HCT116 (cell line): ENCODE data around the gene CHST8. TPM values are rescaled to one million over a fixed set of nuclear protein-coding genes. Genes with fewer than 3 reads are reported as not detected.

Experiments used
- ATAC-seq: fragments of 200-7000 bp; cut with Tn5 transposase; 2 replicates; pipeline ENCODE4 v1.9.1; 2020; ENCODE audit warnings: mild to moderate bottlenecking, moderate library complexity
- BruUV-seq: library from RNA; stranded (reverse); fragments of 400-500 nt; replicated peaks from 2 replicates; lab custom pipeline; 2021; lab: Mats Ljungman, UMichigan
- CTCF ChIA-PET: fragments of 300-600 bp; sonication (Branson Sonifier 250); formaldehyde crosslinking; loops from one replicate; lab custom pipeline; 2021; ENCODE audit warnings: antibody characterized with exemption; lab: Charles Lee
- POLR2A ChIA-PET: fragments of 300-600, 350-600 bp; sonication (Branson Sonifier 250); formaldehyde crosslinking; loops from one replicate; lab custom pipeline; 2021; ENCODE audit warnings: antibody characterized with exemption; lab: Charles Lee
- RAD21 ChIA-PET, 2 experiments: fragments of 300-600 bp; sonication (Branson Sonifier 250); formaldehyde crosslinking; loops; one replicate each; lab custom pipeline; 2023; ENCODE audit warnings: low total read pairs in 2 of 2; ENCODE audit not compliant: uncharacterized antibody in 2 of 2, unreplicated experiment in 2 of 2, low non-redundant PET in 1 of 2; lab: Charles Lee
- DNase-seq: peaks from one replicate; pipeline ENCODE4 v3.0.0-alpha.2; 2010; ENCODE audit warnings: low read depth, low spot score
- H2AFZ ChIP-seq: fragments of 200-600 bp; shearing (Covaris generic), sonication (generic); 2 replicates; pipeline ENCODE4 v1.6.1; 2017; ENCODE audit warnings: low read depth, mixed run types, mixed read lengths, antibody characterized with exemption, low read length; ENCODE audit not compliant: poor library complexity, severe bottlenecking
- H3K27ac ChIP-seq: 2 replicates; pipeline ENCODE4 v1.5.1; 2012; ENCODE audit warnings: low read depth, low read length
- H3K27me3 ChIP-seq: fragments of 200-600 bp; sonication (generic); 2 replicates; pipeline ENCODE4 v1.6.1; 2016; ENCODE audit warnings: mixed run types, low read length, mixed read lengths; ENCODE audit not compliant: insufficient read depth
- H3K36me3 ChIP-seq, 2 experiments: fragments of 200-500 bp in 1 of 2; fragments of 200-600 bp in 1 of 2; sonication (Bioruptor generic) in 1 of 2; sonication (generic) in 1 of 2; 2 replicates each; pipeline versions ENCODE4 v1.5.1 to v1.6.1; 2014 to 2016; ENCODE audit warnings: low read length in 2 of 2, inconsistent platforms in 1 of 2, mixed read lengths in 1 of 2, mixed run types in 1 of 2; ENCODE audit not compliant: insufficient read depth in 2 of 2, control insufficient read depth in 1 of 2
- H3K4me1 ChIP-seq, 2 experiments: fragments of 200-600 bp in 1 of 2; sonication (generic) in 1 of 2; 2 replicates each; pipeline versions ENCODE4 v1.5.1 to v1.6.1; 2012 to 2017; ENCODE audit warnings: low read length in 2 of 2, inconsistent platforms in 1 of 2, mild to moderate bottlenecking in 1 of 2, mixed read lengths in 1 of 2, mixed run types in 1 of 2, moderate library complexity in 1 of 2; ENCODE audit not compliant: insufficient read depth in 2 of 2, control insufficient read depth in 1 of 2
- H3K4me2 ChIP-seq: fragments of 200-600 bp; sonication (generic); 2 replicates; pipeline ENCODE4 v1.6.1; 2017; ENCODE audit warnings: mixed run types, low read length, mixed read lengths
- H3K4me3 ChIP-seq, 2 experiments: fragments of 200-600 bp in 1 of 2; sonication (generic) in 1 of 2; replicated peaks in 1 of 2; 2 replicates each; pipeline ENCODE4 v1.5.1; 2011 to 2016; ENCODE audit warnings: low read length in 2 of 2, control low read depth in 1 of 2, low read depth in 1 of 2, mild to moderate bottlenecking in 1 of 2, mixed read lengths in 1 of 2, mixed run types in 1 of 2
- H3K79me2 ChIP-seq: fragments of 200-600 bp; sonication (generic); 2 replicates; pipeline ENCODE4 v1.6.1; 2017; ENCODE audit warnings: mild to moderate bottlenecking, mixed run types, low read length, moderate library complexity, mixed read lengths; ENCODE audit not compliant: insufficient read depth
- H3K9ac ChIP-seq: fragments of 200-600 bp; sonication (generic); 2 replicates; pipeline ENCODE4 v1.6.1; 2016; ENCODE audit warnings: low read length, mixed read lengths
- H3K9me2 ChIP-seq: fragments of 200-600 bp; sonication (generic), shearing (Covaris generic); 2 replicates; pipeline ENCODE4 v1.6.1; 2017; ENCODE audit warnings: mixed run types, mild to moderate bottlenecking, moderate library complexity; ENCODE audit not compliant: insufficient read depth
- H3K9me3 ChIP-seq, 2 experiments: fragments of 200-500 bp in 1 of 2; fragments of 200-600 bp in 1 of 2; sonication (Bioruptor generic) in 1 of 2; sonication (generic) in 1 of 2; 2 replicates each; pipeline ENCODE4 v1.6.1; 2014 to 2017; ENCODE audit warnings: low read length in 2 of 2, mixed read lengths in 2 of 2, inconsistent platforms in 1 of 2, low read depth in 1 of 2, mild to moderate bottlenecking in 1 of 2, mixed run types in 1 of 2, moderate library complexity in 1 of 2; ENCODE audit not compliant: control insufficient read depth in 1 of 2, insufficient read depth in 1 of 2
- H4K20me1 ChIP-seq: fragments of 200-600 bp; sonication (generic), shearing (Covaris generic); 2 replicates; pipeline ENCODE4 v1.6.1; 2017; ENCODE audit warnings: mixed run types, mild to moderate bottlenecking, moderate library complexity; ENCODE audit not compliant: insufficient read depth
- CEBPB ChIP-seq: IDR thresholded peaks from 2 replicates; pipeline ENCODE4 v1.6.1; 2012; ENCODE audit warnings: low read depth
- EGR1 ChIP-seq: IDR thresholded peaks from 2 replicates; pipeline ENCODE4 v1.6.1; 2012; ENCODE audit warnings: low read depth
- EZH2 ChIP-seq: fragments of 200-600 bp; sonication (generic); IDR thresholded peaks from 2 replicates; pipeline ENCODE4 v1.6.1; 2017; ENCODE audit warnings: antibody characterized with exemption, mixed run types
- EZH2phosphoT487 ChIP-seq: fragments of 200-600 bp; IDR thresholded peaks from 2 replicates; pipeline ENCODE4 v1.6.1; 2018; ENCODE audit warnings: antibody characterized with exemption, borderline replicate concordance
- FOSL1 ChIP-seq: IDR thresholded peaks from 2 replicates; pipeline ENCODE4 v1.6.1; 2012; ENCODE audit warnings: low read depth
- JUND ChIP-seq: IDR thresholded peaks from 2 replicates; pipeline ENCODE4 v1.6.1; 2012
- POLR2A ChIP-seq: IDR thresholded peaks from 2 replicates; pipeline ENCODE4 v1.7.0; 2011; ENCODE audit warnings: borderline replicate concordance; ENCODE audit not compliant: insufficient read depth, insufficient read length; ENCODE audit errors: extremely low read depth
- POLR2AphosphoS5 ChIP-seq: IDR thresholded peaks from 2 replicates; pipeline ENCODE4 v1.6.1; 2011; ENCODE audit warnings: mild to moderate bottlenecking, low read depth, low read length, moderate library complexity
- SP1 ChIP-seq: IDR thresholded peaks from 2 replicates; pipeline ENCODE4 v1.6.1; 2012; ENCODE audit warnings: low read depth
- SRF ChIP-seq: IDR thresholded peaks from 2 replicates; pipeline ENCODE4 v1.6.1; 2012; ENCODE audit warnings: low read depth
- TCF7L2 ChIP-seq: IDR thresholded peaks from 2 replicates; pipeline ENCODE4 v1.7.0; 2011; ENCODE audit warnings: borderline replicate concordance, inconsistent platforms; ENCODE audit not compliant: insufficient read depth, insufficient read length; ENCODE audit errors: extremely low read depth
- YY1 ChIP-seq: IDR thresholded peaks from 2 replicates; pipeline ENCODE4 v1.6.1; 2011; ENCODE audit warnings: low read length, low read depth, moderate library complexity, mild to moderate bottlenecking; ENCODE audit not compliant: insufficient replicate concordance; ENCODE audit errors: extremely low read depth
- ZFX ChIP-seq: fragments of 450-650 bp; IDR thresholded peaks from 2 replicates; pipeline ENCODE4 v1.6.1; 2017
- ZNF274 ChIP-seq: fragments of 200-500 bp; sonication (Bioruptor generic); IDR thresholded peaks from 2 replicates; pipeline ENCODE4 v1.6.1; 2014; ENCODE audit warnings: mild to moderate bottlenecking, low read depth, low read length, inconsistent platforms
- intact Hi-C: fragments of 100-400 bp; cut with micrococcal nuclease; formaldehyde crosslinking; loops from 2 replicates; pipeline ENCODE4 v1.10.0; 2022
- total RNA-seq: library from RNA; stranded (reverse); gene quantifications from one replicate; pipeline ENCODE4 v1.2.1, GENCODE V29; 2021; ENCODE audit not compliant: unreplicated experiment
- TF ChIP-seq, protein P1 (sequence below): IDR thresholded peaks from 2 replicates; pipeline ENCODE4 v1.6.1; 2011; ENCODE audit warnings: mild to moderate bottlenecking, low read length, moderate library complexity; ENCODE audit not compliant: insufficient replicate concordance; ENCODE audit errors: extremely low read depth
- TF ChIP-seq, protein P2 (sequence below), 3 experiments: fragments of 200-600 bp in 1 of 3; sonication (generic) in 1 of 3; IDR thresholded peaks in 2 of 3; conservative IDR thresholded peaks in 1 of 3; 2 replicates each; pipeline ENCODE4 v1.5.1; 2012 to 2017; ENCODE audit warnings: low read depth in 2 of 3, low read length in 2 of 3, antibody characterized with exemption in 1 of 3, borderline replicate concordance in 1 of 3, control low read depth in 1 of 3, mild to moderate bottlenecking in 1 of 3, mixed read lengths in 1 of 3, mixed run types in 1 of 3, moderate library complexity in 1 of 3; ENCODE audit not compliant: insufficient read depth in 1 of 3

CHST8 gene
- total RNA-seq, 1 experiment from 2014 or later = not detected

DNA sequence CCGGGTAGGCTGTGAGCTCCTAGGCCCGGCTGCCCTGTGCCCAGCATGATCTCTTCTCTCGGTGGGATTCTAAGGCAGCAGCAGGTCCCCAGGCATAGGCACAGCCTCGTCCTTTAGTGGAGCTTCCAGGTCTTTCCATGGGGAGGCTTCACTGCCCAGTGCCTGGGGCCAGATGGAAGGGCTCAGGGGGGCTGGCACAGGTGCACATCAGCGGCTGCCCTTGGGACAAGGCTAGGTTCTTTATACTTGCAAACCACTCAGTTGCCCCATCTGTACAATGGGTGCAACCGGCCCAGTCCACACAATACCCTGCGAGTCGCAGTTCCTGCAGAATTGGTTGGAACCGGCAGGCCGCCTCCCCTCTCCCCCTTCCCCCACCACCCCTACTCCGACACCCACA is 189.1 kb downstream of the CHST8 start:
- ATAC-seq (no peak), DNase-seq (no peak)
- Histone ChIP-seq H3K9me3 (no peaks in the 10 kb centered on the region), H3K36me3 (no peaks in the 10 kb centered on the region; a peak in 1 of 4 replicates), H3K27ac (no peak overlapping the region), H3K9me2 (no peaks in the 10 kb centered on the region), H3K79me2 (no peaks in the 10 kb centered on the region), H3K4me1 (peaks cover 0 to 2% of the 10 kb centered on the region in 2 experiments; a peak in 2 of 4 replicates), H3K4me2 (no peak overlapping the region), H3K4me3 (no peak overlapping the region), H4K20me1 (no peaks in the 10 kb centered on the region), H3K9ac (no peak overlapping the region), H2AFZ (no peak overlapping the region), H3K27me3 (no peaks in the 10 kb centered on the region)
- ChIA-PET CTCF (no interaction called here), POLR2A (no interaction called here), RAD21 (no interaction called here)
- intact Hi-C loops = no loop called here
- BruUV-seq = no TSS peak
- TF ChIP-seq SRF (no peak), SP1 (no peak)
- TF ChIP-seq, all 23 proteins: peak for 0

DNA sequence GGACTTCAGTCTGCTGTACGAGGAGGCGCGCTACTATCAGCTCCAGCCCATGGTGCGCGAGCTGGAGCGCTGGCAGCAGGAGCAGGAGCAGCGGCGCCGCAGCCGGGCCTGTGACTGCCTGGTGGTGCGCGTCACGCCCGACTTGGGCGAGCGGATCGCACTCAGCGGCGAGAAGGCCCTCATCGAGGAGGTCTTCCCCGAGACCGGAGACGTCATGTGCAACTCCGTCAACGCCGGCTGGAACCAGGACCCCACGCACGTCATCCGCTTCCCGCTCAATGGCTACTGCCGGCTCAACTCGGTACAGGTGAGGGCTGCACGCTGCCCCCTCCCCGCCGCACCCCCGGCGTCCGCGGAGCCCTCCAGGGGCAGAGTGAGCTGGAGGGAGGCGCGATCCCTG is 189.5 kb downstream of the CHST8 start:
- Histone ChIP-seq H3K9ac (no peak overlapping the region), H3K27ac (no peak overlapping the region), H3K79me2 (no peaks in the 10 kb centered on the region), H3K9me3 (no peaks in the 10 kb centered on the region), H3K9me2 (no peaks in the 10 kb centered on the region), H3K4me1 (peaks cover 0 to 6% of the 10 kb centered on the region in 2 experiments; a peak in 2 of 4 replicates), H4K20me1 (no peaks in the 10 kb centered on the region), H3K4me2 (no peak overlapping the region), H3K4me3 (no peak overlapping the region), H2AFZ (no peak overlapping the region), H3K27me3 (no peaks in the 10 kb centered on the region), H3K36me3 (no peaks in the 10 kb centered on the region; a peak in 1 of 4 replicates)
- POLR2A ChIA-PET = no interaction called here
- no peak for ATAC-seq
- BruUV-seq = no TSS peak
- no peak for DNase-seq
- CTCF ChIA-PET = interaction anchor here (1.0 kb wide), 1 partner anchor 13 kb away, joined by 3 read pairs; no protein-coding TSS in a partner anchor
- intact Hi-C loops = no loop called here
- RAD21 ChIA-PET = no interaction called here
- no peak for TF ChIP-seq YY1
- TF ChIP-seq EZH2phosphoT487 = no peak
- TF ChIP-seq, protein P1, sequence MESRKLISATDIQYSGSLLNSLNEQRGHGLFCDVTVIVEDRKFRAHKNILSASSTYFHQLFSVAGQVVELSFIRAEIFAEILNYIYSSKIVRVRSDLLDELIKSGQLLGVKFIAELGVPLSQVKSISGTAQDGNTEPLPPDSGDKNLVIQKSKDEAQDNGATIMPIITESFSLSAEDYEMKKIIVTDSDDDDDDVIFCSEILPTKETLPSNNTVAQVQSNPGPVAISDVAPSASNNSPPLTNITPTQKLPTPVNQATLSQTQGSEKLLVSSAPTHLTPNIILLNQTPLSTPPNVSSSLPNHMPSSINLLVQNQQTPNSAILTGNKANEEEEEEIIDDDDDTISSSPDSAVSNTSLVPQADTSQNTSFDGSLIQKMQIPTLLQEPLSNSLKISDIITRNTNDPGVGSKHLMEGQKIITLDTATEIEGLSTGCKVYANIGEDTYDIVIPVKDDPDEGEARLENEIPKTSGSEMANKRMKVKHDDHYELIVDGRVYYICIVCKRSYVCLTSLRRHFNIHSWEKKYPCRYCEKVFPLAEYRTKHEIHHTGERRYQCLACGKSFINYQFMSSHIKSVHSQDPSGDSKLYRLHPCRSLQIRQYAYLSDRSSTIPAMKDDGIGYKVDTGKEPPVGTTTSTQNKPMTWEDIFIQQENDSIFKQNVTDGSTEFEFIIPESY = no peak
- no peak for TF ChIP-seq EGR1
- no peak for TF ChIP-seq POLR2A
- TF ChIP-seq ZFX = no peak
- no peak for TF ChIP-seq TCF7L2
- no peak for TF ChIP-seq JUND
- TF ChIP-seq EZH2 = no peak
- TF ChIP-seq, protein P2, sequence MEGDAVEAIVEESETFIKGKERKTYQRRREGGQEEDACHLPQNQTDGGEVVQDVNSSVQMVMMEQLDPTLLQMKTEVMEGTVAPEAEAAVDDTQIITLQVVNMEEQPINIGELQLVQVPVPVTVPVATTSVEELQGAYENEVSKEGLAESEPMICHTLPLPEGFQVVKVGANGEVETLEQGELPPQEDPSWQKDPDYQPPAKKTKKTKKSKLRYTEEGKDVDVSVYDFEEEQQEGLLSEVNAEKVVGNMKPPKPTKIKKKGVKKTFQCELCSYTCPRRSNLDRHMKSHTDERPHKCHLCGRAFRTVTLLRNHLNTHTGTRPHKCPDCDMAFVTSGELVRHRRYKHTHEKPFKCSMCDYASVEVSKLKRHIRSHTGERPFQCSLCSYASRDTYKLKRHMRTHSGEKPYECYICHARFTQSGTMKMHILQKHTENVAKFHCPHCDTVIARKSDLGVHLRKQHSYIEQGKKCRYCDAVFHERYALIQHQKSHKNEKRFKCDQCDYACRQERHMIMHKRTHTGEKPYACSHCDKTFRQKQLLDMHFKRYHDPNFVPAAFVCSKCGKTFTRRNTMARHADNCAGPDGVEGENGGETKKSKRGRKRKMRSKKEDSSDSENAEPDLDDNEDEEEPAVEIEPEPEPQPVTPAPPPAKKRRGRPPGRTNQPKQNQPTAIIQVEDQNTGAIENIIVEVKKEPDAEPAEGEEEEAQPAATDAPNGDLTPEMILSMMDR (IDR thresholded peaks at IDR 0.05 in 2 of 3, conservative IDR thresholded peaks at IDR 0.05 in 1 of 3; ENCODE audit: borderline replicate concordance in 1 of 3, insufficient read depth in 1 of 3, low read depth in 2 of 3, low read length in 2 of 3) = no peak
- no peak for TF ChIP-seq FOSL1
- TF ChIP-seq SRF = no peak
- TF ChIP-seq POLR2AphosphoS5 = no peak
- TF ChIP-seq ZNF274 = no peak
- no peak for TF ChIP-seq CEBPB
